GM08714 (cell line): Measurements from ENCODE around the gene RNF145.
"Not testable (repeated sequence)": the region's sequence is repeated elsewhere in the genome, so short reads cannot be mapped to it uniquely, and the experiment has no call there.

ENCODE experiments used
- H3K4me3 ChIP-seq: fragments of 200-500 bp; sonication (Bioruptor generic); 2 replicates; pipeline ENCODE4 v1.5.1; 2014; ENCODE audit warnings: mild to moderate bottlenecking, low read length, inconsistent platforms
- ZNF274 ChIP-seq: IDR thresholded peaks from 2 replicates; pipeline ENCODE4 v1.6.1; 2012; ENCODE audit warnings: mild to moderate bottlenecking, low read depth, low read length

The RNF145 gene

DNA sequence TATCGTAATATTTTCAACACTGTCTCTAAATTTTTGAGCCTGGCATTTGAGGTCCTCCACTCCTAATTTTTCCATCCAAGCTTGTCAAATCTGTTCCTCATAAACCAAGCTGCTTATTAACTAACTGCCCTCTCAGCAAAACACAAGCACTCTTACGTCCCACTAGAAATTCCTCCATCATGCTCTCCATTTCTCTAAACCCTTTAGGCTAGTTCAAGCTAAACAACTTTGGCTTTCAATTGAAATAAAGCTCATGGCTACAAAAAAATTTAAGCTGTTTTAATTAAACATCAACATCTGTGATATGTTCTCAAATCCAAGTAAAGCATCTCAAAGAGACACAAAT, 45.7 kb downstream of the RNF145 start:
- TF ChIP-seq ZNF274: no peak
- no peak overlapping the region for H3K4me3 ChIP-seq

DNA sequence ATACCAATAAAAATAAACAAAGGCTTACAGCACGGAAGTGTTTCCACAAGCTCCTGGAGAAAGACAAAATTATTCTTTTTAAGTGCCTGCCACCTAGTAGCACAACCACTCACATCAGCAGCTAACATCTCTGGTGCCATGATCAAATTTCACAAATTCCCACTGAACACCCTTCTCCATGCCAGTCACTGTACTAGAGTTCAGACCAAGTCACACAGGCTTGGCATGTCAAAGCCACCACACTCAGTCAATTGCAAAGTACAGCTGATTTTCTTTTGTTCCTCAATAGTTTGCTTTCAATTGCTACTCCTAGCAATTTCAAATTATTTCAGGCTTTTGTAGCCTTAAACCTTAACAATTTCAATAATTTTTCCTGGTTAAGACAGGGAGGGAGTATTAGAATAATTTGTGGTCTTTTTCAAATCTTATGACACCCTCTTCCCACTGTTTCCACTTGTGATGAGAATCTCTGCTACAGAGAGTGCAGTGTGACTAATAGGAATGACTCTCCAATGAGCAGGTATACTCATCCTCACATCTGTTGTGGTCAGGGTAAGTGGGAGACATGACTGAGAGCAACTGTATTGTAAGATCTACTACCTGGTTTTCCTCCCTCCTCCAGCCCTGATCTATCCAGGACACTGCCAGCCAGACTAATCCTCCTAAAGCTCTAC, 46.2 kb downstream of the RNF145 start:
- no peak for TF ChIP-seq ZNF274

DNA sequence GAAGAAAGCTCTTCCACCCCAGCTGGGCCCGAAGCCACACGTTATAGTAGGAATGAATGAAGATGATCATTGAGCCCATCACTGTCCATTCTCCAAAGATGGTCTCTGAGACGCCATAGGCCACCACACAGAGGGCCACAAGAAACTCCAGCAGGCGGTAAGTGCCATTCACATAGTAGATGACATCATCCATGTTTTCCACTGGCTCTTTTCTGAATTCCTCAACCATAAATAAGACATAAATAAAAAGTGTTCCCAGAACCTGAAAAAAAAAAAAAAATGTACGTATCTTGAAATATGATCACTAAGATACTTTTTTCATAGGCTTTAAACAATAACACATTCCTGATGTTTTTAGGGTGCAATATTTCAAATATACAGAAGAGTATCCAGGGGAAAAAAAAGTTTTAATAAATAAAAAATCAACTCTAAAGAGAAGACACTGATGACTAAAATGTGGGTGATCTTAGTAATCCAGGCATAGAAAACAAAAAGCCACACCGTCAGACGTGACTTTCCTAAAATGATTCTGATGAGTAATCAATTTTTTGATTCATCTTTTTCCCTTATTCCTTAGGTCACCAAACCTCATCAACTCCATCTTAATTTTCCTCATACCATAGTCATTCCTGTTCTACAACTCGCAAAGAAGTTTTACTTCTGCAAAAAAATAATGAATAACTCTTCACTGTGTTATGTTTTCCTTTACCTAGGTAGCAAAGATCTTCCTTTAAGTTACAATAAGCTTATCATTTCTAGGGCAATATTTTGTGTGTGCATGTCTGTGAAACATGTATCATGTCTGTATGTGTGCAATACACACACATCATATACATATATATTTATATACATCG, 47.8 kb downstream of the RNF145 start:
- no peak overlapping the region for H3K4me3 ChIP-seq
- no peak for TF ChIP-seq ZNF274

More for the DNA sequence above, 46.2 kb downstream of the RNF145 start:
- no peak overlapping the region for H3K4me3 ChIP-seq

DNA sequence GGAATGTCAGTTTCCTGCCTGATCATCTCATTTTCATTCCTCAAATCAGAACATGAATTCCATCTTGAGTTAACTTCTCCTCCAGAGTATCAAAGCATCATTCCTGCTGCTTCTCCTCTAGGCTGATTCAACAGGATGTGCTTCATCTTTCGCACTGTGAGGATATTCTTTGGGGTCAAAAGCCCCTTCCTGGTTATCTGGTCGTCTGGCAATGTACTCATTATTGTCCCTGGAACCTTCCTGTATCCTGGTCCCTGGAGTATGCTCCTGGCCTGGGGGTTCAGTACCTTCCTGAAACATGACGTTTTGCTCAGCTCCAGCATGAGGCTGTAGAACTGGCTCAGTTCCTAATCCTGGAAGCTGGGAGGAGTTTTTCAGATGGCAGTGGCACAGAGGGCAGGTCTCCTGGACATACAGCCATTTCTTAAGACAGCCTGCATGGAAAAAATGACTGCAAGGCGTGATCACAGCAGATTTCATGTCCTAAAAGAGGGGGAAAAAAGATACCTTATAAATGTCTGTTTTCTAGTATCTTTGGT, 50.7 kb downstream of the RNF145 start:
- not testable (repeated sequence) for H3K4me3 ChIP-seq

DNA sequence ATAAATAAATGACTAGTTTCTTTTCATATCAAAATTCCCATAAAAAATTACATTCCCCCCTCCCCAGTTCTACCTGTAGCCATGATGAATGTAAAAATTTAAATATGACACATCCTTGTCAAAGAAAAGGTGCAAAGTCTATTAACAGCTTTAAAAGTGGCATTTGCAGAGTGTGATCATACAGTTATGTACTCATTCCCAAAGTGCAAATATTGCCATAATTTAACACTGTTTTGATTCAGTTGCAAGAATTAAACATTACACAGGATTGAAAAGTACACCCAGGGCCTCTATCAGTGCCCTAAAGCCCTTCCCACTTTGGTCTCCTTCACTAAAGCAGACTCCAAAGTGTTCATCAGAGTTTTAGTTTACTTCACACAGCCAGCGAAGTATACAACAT, 51.8 kb downstream of the RNF145 start:
- H3K4me3 ChIP-seq: no peak overlapping the region
- no peak for TF ChIP-seq ZNF274

DNA sequence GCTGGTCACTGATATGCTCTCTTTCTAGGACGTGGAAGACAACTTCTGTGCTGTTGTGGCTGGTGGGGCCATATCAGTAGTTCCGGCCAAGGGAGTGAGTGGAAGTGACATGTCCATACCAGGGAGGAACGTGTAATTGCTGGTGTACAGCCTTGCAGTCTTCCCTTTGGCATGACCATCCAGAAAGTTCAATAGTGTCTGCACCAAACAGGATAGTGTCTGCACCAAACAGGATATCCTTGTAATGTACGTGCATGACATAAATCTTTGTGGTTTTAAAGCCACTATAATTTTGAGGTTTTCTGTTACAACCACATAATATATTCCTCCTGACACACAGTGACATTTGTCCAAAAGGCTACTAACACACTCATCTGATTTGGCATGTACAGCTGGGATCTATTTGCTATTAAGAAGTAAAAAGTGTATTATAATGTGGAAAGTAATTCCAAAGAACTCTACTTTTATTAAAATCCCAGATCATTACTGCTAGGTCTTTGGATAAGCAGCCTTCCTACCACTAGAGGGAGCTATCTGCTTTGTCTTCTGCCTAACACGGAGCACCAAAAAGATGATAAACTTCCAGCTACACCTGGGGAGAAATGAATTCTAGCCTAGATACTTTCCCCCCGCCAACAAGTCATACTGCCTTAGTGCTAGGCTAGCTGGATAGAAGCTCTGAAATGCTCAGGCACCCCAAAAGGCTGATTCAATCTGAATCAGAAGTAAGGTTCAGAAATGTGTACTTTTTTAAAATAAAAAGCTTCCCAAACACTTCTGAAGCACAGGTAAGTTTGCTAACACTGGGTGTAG, 52.7 kb downstream of the RNF145 start:
- H3K4me3 ChIP-seq: no peak overlapping the region
- no peak for TF ChIP-seq ZNF274

DNA sequence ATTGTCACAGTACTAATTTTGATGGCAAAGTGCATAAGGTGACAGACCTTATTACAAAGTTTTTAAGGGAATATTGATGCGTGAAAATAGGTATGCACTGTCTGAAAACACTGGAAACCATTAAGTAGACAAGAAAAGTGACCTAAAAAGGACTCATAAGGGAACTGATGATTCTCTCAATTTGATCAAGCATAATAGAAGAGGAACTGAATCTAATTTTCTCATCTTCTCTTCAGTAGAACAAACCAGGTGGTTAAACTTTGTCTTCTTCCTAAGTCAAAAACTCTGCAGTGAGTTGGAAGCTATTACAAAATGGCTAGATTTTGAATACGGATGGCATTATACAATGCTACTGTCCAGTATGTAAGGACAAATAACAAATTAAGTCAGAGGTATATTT, 53.4 kb downstream of the RNF145 start:
- no peak for TF ChIP-seq ZNF274
- no peak overlapping the region for H3K4me3 ChIP-seq

DNA sequence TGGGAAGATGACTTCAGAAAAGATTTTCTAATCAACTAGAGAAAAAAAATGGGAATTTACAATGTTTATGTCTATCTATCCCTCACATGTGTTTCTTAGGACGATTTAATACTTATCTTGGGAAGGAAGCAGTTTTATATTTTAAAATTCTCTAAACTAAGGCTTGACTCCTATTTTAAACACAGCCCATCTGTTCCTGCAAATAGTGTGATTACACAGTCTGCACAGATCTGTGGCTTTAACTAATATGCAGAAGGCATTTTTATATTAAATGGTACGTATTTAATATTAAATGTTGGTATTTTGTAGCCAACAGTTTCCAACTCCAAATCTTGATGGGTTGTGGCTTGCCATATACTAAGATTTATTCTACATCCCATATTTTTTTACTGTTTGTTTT, 56.5 kb downstream of the RNF145 start:
- no peak overlapping the region for H3K4me3 ChIP-seq
- no peak for TF ChIP-seq ZNF274

DNA sequence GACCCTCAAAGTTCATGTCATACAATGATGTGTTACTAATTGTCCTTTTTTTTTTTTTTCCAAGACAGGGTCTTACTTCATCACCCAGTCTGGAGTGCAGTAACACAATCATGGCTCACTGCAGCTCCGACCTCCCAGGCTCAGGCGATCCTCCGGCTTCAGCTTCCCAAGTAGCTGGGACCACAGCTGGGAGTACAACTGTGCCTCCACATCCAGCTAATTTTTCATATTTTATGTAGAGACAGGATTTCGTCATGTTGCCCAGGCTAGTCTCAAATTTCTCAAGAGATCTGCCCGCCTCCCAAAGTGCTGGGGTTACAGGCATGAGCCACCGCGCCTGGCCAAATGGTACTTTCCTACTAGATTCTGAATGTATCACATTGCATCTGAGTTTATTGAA, 60.3 kb downstream of the RNF145 start:
- H3K4me3 ChIP-seq: no peak overlapping the region
- TF ChIP-seq ZNF274: no peak

DNA sequence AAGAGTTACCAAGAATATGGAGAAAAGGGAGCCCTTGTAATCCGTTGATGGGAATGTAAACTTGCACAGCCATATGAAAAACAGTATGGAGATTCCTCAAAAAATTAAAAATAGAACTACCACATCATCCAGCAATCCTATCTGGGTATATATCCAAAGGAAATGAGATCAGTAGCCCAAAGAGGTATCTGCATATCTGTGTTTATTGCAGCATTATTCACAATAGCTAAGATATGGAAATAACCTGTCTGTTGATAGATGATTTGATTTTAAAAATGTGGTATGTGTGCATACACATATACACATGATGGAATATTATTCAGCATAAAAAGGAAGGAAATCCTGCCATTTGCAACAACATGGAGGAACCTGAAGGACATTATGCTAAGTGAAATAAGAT, 61.4 kb downstream of the RNF145 start:
- H3K4me3 ChIP-seq: no peak overlapping the region
- TF ChIP-seq ZNF274: no peak

DNA sequence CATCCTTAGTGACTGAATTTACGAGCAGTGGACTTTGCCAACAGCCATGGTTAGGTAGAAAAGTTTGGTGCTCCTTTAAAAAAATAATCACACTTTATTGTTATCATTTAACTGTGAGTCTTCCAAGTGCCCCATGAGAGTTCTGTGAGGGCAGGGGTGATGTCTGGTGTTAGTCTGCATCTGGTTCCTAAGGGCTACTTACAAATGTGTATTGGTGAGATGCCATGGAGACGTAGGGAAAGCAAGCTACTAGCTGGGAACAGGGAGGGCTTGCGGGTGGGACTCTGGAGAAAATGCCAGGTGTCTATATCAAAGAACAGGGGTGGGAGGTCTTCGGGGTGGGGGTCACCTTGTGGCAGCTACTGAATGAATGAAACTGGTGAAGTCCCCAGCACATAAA, 62.5 kb downstream of the RNF145 start:
- no peak for TF ChIP-seq ZNF274
- H3K4me3 ChIP-seq: no peak overlapping the region

DNA sequence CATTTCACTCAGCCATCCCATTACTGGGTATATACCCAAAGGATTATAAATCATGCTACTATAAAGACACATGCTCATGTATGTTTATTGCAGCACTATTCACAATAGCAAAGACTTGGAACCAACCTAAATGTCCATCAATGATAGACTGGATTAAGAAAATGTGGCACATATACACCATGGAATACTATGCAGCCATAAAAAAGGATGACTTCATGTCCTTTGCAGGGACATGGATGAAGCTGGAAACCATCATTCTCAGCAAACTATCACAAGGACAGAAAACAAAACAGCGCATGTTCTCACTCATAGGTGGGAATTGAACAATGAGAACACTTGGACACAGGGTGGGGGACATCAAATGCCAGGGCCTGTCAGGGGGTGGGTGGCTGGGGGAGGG, 64.2 kb downstream of the RNF145 start:
- H3K4me3 ChIP-seq: not testable (repeated sequence)

DNA sequence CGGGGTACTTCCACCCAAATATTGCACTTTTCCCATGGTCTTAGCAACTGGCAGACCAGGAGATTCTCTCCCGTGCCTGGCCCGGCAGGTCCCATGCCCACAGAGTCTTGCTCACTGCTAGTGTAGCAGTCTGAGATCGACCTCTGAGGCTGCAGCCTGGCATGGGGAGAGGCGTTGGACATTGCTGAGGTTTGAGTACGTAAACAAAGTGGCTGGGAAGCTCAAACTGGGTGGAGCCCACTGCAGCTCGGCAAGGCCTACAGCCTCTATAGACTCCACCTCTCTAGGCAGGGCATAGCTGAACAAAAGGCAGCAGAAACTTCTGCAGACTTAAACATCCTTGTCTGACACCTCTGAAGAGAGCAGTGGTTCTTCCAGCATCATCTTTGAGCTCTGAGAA, 69.6 kb downstream of the RNF145 start:
- H3K4me3 ChIP-seq: no peak overlapping the region
- TF ChIP-seq ZNF274: no peak

DNA sequence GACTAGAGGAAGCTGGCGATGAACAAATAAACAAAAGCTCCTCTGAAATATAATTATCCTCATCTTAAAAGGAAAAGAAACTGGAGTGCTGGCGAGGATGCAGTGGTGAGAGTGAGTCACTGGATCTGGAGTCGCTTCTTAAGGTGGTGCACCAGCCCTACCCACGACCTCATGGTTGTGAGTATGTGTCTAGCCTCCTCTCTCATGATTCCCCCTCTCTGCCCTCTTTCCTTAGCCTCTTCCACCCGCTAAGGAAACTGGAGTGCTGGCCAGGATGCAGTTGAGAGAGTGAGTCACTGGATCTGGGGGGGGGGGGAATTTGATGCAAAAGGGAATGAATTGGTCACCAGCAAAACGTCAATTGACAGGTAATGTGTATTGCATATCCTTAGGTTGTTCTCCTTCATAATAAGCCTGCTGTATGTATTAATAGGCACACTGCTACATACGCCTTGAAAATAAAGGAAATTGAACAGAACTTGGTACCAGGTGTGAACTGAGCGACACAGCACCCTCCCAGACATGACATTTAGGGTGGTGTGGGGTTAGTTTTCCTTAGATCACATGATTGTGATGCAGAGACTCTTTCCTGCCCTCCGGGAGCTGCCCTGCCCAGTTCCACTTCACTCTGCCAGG, 73.3 kb downstream of the RNF145 start:
- H3K4me3 ChIP-seq: no peak overlapping the region
- TF ChIP-seq ZNF274: no peak
